Measurements from ENCODE around the gene TBC1D5. TPM values are rescaled to one million over a fixed set of nuclear protein-coding genes. Genes with fewer than 3 reads are reported as not detected.

TBC1D5 gene
- total RNA-seq, 1 donor from 2014 or later: 55.6 TPM

GRCh38 chr3:17119201-17120072 lies 623.0 kb downstream of the TBC1D5 start:
- H3K36me3 Mint-ChIP-seq (ENCODE audit: insufficient read depth): no peaks in the 10 kb centered on the region
- H3K4me3 Mint-ChIP-seq (ENCODE audit: low read depth): no peak overlapping the region
- TF ChIP-seq CTCF (IDR thresholded peaks at IDR 0.05; ENCODE audit: unreplicated experiment): no peak
- H3K27ac Mint-ChIP-seq: no peak overlapping the region
- H3K9me3 Mint-ChIP-seq (ENCODE audit: low read depth): peaks cover 3% of the 10 kb centered on the region
- no peak for DNase-seq (ENCODE audit: low spot score, unreplicated experiment)
- no peaks in the 10 kb centered on the region for H3K4me1 Mint-ChIP-seq (ENCODE audit: low read depth)
- H3K27me3 Mint-ChIP-seq: no peaks in the 10 kb centered on the region

- H3K36me3 Mint-ChIP-seq (ENCODE audit: insufficient read depth): no peaks in the 10 kb centered on the region
- TF ChIP-seq CTCF (IDR thresholded peaks at IDR 0.05; ENCODE audit: unreplicated experiment): no peak
Observed at GRCh38 chr3:17118771-17119170, 623.7 kb downstream of the TBC1D5 start.

GRCh38 chr3:17116007-17116600 lies 626.3 kb downstream of the TBC1D5 start:
- no peak for DNase-seq (ENCODE audit: low spot score, unreplicated experiment)
- no peaks in the 10 kb centered on the region for H3K4me1 Mint-ChIP-seq (ENCODE audit: low read depth)
- H3K4me3 Mint-ChIP-seq (ENCODE audit: low read depth): no peak overlapping the region
- no peaks in the 10 kb centered on the region for H3K36me3 Mint-ChIP-seq (ENCODE audit: insufficient read depth)
- no peaks in the 10 kb centered on the region for H3K9me3 Mint-ChIP-seq (ENCODE audit: low read depth)
- H3K27me3 Mint-ChIP-seq: no peaks in the 10 kb centered on the region
- TF ChIP-seq CTCF (IDR thresholded peaks at IDR 0.05; ENCODE audit: unreplicated experiment): no peak
- H3K27ac Mint-ChIP-seq: no peak overlapping the region

More at GRCh38 chr3:17118771-17119170, 623.7 kb downstream of the TBC1D5 start:
- H3K27me3 Mint-ChIP-seq: no peaks in the 10 kb centered on the region
- H3K4me1 Mint-ChIP-seq (ENCODE audit: low read depth): no peaks in the 10 kb centered on the region
- H3K27ac Mint-ChIP-seq: no peak overlapping the region
- no peak for DNase-seq (ENCODE audit: low spot score, unreplicated experiment)
- no peak overlapping the region for H3K4me3 Mint-ChIP-seq (ENCODE audit: low read depth)
- H3K9me3 Mint-ChIP-seq (ENCODE audit: low read depth): peaks cover 3% of the 10 kb centered on the region

- Mint-ChIP-seq H3K27ac (no peak overlapping the region), H3K9me3 (ENCODE audit: low read depth) (no peaks in the 10 kb centered on the region), H3K4me3 (ENCODE audit: low read depth) (no peak overlapping the region), H3K4me1 (ENCODE audit: low read depth) (no peaks in the 10 kb centered on the region), H3K36me3 (ENCODE audit: insufficient read depth) (no peaks in the 10 kb centered on the region), H3K27me3 (no peaks in the 10 kb centered on the region)
- no peak for DNase-seq (ENCODE audit: low spot score, unreplicated experiment)
- TF ChIP-seq CTCF (IDR thresholded peaks at IDR 0.05; ENCODE audit: unreplicated experiment): no peak
Observed at GRCh38 chr3:17115186-17115585, 627.2 kb downstream of the TBC1D5 start.

GRCh38 chr3:17111586-17111985 lies 630.8 kb downstream of the TBC1D5 start:
- no peaks in the 10 kb centered on the region for H3K27me3 Mint-ChIP-seq
- H3K36me3 Mint-ChIP-seq (ENCODE audit: insufficient read depth): no peaks in the 10 kb centered on the region
- H3K27ac Mint-ChIP-seq: peak overlapping the region; percentile 21
- no peak for TF ChIP-seq CTCF (IDR thresholded peaks at IDR 0.05; ENCODE audit: unreplicated experiment)
- no peaks in the 10 kb centered on the region for H3K9me3 Mint-ChIP-seq (ENCODE audit: low read depth)
- DNase-seq (ENCODE audit: low spot score, unreplicated experiment): no peak
- no peaks in the 10 kb centered on the region for H3K4me1 Mint-ChIP-seq (ENCODE audit: low read depth)
- no peak overlapping the region for H3K4me3 Mint-ChIP-seq (ENCODE audit: low read depth)
